Activated CD4-positive, alpha-beta T cell treated with anti-CD3 and anti-CD28 coated beads, Interleukin-2, amount 10 ng/mL, durations not matched to agents 7 days and 5 days (primary cell): ENCODE measurements around the gene LTV1. TPM values are rescaled to one million over a fixed set of nuclear protein-coding genes. Genes with fewer than 3 reads are reported as not detected.

Experiments used
- CTCF ChIA-PET: fragments of 350-600 bp; sonication (Branson Sonifier 250); formaldehyde crosslinking; loops from one replicate; lab custom pipeline; 2021; ENCODE audit warnings: antibody characterized with exemption; lab: Charles Lee
- POLR2A ChIA-PET: fragments of 350-600 bp; sonication (Branson Sonifier 250); formaldehyde crosslinking; loops from one replicate; lab custom pipeline; 2021; ENCODE audit warnings: antibody characterized with exemption; lab: Charles Lee
- DNase-seq: peaks from one replicate; pipeline ENCODE4 v3.0.0-alpha.2; 2020
- H3K27ac Mint-ChIP-seq: one replicate; pipeline ENCODE4 v1.8.0; 2021; ENCODE audit warnings: mild to moderate bottlenecking, moderate library complexity, mixed read lengths
- H3K27me3 Mint-ChIP-seq: one replicate; pipeline ENCODE4 v1.8.0; 2021; ENCODE audit warnings: mixed read lengths
- H3K36me3 Mint-ChIP-seq: one replicate; pipeline ENCODE4 v1.8.0; 2021; ENCODE audit warnings: low read depth, mixed read lengths
- H3K4me1 Mint-ChIP-seq: one replicate; pipeline ENCODE4 v1.8.0; 2021; ENCODE audit warnings: mixed read lengths
- H3K4me3 Mint-ChIP-seq: one replicate; pipeline ENCODE4 v1.8.0; 2021; ENCODE audit warnings: mild to moderate bottlenecking, moderate library complexity, mixed read lengths
- H3K9me3 Mint-ChIP-seq: one replicate; pipeline ENCODE4 v1.8.0; 2021; ENCODE audit warnings: mixed read lengths
- total RNA-seq, 2 experiments: library from RNA; stranded (reverse); gene quantifications; one replicate each; pipeline ENCODE4 v1.2.3, GENCODE V29; 2021

LTV1 gene
- total RNA-seq, 2 experiments from 2014 or later: 23.7 to 25.1 TPM

DNA sequence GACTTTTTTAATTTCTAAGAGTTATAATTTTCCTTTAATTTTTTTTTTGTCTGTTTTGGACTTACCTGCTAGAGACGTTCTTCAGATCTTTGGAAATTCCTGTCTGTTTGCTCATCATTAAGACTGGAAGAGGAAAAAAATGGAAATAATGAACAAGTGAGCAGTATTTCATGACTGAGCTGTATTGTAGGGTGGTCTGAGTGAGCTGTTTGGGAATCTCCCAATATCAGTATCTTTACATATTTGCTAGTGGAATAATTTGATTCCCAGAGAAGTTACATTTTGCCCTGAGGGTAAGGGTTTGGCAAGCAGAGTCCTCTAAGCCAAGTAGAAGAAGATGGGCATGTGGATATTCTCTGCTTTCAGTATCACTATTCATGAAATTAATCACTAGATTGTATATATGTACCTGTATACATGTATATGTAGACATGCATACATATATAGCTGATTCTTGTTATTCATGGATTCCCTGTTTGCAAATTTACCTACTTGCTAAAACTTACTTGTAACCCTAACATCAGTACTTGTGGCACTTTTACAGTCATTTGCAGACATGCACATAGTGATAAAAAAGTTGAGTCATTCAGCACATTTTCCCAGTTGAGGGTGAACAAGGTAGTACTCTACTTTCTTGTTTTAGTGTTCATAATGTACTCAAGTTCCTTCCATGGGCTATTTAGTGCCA, 34.6 kb downstream of the LTV1 start:
- Mint-ChIP-seq H3K9me3 (peaks cover 13% of the 10 kb centered on the region), H3K27ac (no peak overlapping the region), H3K27me3 (no peaks in the 10 kb centered on the region), H3K4me3 (no peak overlapping the region), H3K4me1 (peaks cover 9% of the 10 kb centered on the region), H3K36me3 (peaks cover 7% of the 10 kb centered on the region)
- DNase-seq: no peak
- ChIA-PET CTCF (no interaction called here), POLR2A (no interaction called here)

DNA sequence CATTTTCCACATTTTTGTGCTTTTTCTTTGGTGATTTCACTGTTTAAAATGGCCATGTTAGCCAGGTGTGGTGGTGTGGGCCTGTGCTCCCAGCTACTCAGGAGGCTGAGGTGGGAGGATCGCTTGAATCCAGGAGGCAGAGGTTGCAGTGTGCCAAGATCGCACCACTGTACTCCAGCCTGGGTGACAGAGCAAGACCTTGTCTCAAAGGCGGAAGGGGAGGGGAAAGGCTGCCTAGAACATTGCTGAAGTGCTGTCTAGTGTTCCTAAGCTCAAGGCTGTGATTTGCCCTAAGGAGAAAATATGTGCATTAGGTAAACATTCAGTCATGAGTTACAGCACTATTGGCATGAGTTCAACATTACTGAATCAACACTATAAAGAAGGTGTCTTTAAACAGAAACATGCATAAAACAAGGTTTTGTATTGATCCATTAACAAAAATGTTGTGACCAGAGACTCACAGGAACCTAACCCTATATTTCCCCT, 35.2 kb downstream of the LTV1 start:
- H3K27me3 Mint-ChIP-seq: no peaks in the 10 kb centered on the region
- DNase-seq: no peak
- H3K4me3 Mint-ChIP-seq: no peak overlapping the region
- peaks cover 5% of the 10 kb centered on the region for H3K36me3 Mint-ChIP-seq
- CTCF ChIA-PET: interaction anchor here (1.8 kb wide), 1 partner anchor 35 kb away, joined by 7 read pairs; the partner anchor contains the start of gene LTV1
- H3K4me1 Mint-ChIP-seq: peaks cover 3% of the 10 kb centered on the region
- peaks cover 11% of the 10 kb centered on the region for H3K9me3 Mint-ChIP-seq
- no peak overlapping the region for H3K27ac Mint-ChIP-seq
- POLR2A ChIA-PET: no interaction called here

DNA sequence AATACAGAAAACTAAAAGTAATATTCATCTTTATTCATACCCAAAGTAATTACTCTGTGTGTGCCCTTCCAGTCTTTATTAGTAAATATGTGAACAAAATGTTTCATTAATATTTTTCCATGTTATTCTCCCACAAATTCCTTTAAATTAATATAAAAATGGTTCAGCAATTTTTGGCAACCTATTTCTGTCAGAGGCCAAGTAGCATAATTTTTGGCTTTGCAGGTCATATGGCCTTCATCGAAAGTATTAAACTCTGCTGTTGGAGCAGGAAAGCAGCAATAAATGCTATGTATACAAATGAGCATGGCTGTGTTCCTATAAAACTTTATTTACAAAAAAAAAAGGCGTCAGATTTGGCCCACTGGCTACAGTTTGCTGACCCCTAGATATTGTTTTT, 37.3 kb downstream of the LTV1 start:
- H3K27me3 Mint-ChIP-seq: no peaks in the 10 kb centered on the region
- DNase-seq: no peak
- peaks cover 3% of the 10 kb centered on the region for H3K9me3 Mint-ChIP-seq
- ChIA-PET CTCF (no interaction called here), POLR2A (no interaction called here)
- no peak overlapping the region for H3K27ac Mint-ChIP-seq
- no peak overlapping the region for H3K4me3 Mint-ChIP-seq
- no peaks in the 10 kb centered on the region for H3K4me1 Mint-ChIP-seq
- no peaks in the 10 kb centered on the region for H3K36me3 Mint-ChIP-seq

DNA sequence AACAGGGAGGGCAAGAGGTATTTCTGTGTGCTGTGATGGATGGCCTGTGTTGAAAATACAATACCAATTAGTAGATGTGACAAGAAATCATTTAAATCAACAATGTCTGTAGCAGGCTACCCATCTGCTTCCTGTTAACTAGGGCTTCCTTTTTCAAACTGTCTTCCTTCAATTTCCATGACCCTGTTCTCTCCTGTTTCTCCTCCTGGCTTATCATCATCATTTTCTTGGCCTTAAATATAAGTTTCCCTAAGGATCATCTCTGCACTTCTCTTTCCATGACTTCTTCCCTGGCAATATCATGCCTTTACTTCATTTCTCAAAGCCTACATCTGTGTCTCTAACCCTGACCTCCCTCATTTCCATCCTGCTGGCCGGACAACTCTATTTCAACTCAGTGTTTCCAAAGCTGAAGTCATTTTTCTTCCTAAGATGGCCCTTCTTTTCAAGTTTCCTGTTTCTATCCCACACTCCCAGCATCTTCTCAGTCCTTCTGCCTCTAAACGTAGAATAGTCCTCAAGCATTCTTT, 39.3 kb downstream of the LTV1 start:
- H3K4me1 Mint-ChIP-seq: no peaks in the 10 kb centered on the region
- CTCF ChIA-PET: no interaction called here

DNA sequence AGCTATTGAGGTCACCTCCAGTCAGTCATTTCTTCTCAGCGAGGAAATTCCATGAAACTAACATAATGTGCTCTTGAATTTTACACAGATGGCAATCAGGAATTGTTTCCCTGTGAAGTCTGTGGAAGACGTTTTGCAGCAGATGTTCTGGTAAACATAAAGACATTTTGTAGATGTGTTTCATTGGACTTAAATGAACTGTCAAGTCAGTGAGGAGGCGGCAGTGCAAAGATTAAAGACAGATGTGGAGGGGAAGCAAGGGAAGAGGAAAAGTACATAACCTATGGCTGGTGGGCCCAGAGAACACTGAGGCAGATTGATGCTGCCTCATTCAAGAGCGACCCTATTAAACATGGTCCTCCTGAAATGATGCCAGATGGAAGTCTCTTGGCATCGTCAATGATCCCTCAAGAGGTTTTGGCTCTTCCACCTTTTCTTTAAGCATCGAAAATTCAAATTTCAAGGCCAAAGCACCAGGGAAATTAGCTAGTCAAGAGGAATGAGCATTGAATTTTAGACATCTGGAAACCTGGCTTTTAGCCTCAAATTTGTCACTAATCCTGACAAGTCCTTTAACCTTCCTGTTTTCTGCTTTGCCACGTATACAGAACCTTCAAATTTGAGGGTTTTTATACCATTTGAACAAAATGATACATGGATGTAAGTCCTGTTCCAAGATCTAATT, 41.2 kb downstream of the LTV1 start:
- Mint-ChIP-seq H3K36me3 (no peaks in the 10 kb centered on the region), H3K9me3 (peaks cover 2% of the 10 kb centered on the region), H3K4me3 (no peak overlapping the region), H3K4me1 (no peaks in the 10 kb centered on the region), H3K27me3 (peaks cover 1% of the 10 kb centered on the region), H3K27ac (no peak overlapping the region)
- CTCF ChIA-PET: interaction anchor here (0.6 to 1.6 kb wide), 3 partner anchors 20 to 248 kb away, joined by 3 to 6 read pairs (median 4); partner anchors contain the start of gene ZC2HC1B
- POLR2A ChIA-PET: no interaction called here
- no peak for DNase-seq

More for the DNA sequence above, 39.3 kb downstream of the LTV1 start:
- no peak for DNase-seq
- H3K27ac Mint-ChIP-seq: no peak overlapping the region
- peaks cover 2% of the 10 kb centered on the region for H3K9me3 Mint-ChIP-seq
- H3K27me3 Mint-ChIP-seq: no peaks in the 10 kb centered on the region
- POLR2A ChIA-PET: no interaction called here
- no peak overlapping the region for H3K4me3 Mint-ChIP-seq
- no peaks in the 10 kb centered on the region for H3K36me3 Mint-ChIP-seq

DNA sequence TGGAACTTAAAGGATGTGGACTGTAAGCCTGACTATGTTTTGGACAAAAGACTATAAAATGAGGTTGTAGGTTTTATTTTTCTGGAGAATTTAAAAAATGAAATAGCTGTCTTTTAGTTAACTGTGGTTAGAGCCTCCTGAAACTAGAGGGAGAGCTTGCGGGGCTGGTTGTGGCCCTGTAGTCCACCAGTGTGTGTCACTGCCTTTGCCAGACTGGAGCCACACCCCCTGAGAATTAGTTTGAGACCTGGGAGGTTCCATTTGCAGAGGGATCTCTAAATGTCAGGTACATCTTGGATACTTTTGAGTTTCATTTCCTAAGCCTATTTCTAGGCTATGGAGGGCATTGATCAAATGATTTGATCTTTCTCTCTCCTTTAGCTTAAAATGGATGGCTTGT, 42.0 kb downstream of the LTV1 start:
- peaks cover 2% of the 10 kb centered on the region for H3K9me3 Mint-ChIP-seq
- POLR2A ChIA-PET: no interaction called here
- DNase-seq: no peak
- H3K4me3 Mint-ChIP-seq: no peak overlapping the region
- no peaks in the 10 kb centered on the region for H3K4me1 Mint-ChIP-seq
- no peaks in the 10 kb centered on the region for H3K36me3 Mint-ChIP-seq
- peaks cover 1% of the 10 kb centered on the region for H3K27me3 Mint-ChIP-seq
- H3K27ac Mint-ChIP-seq: no peak overlapping the region
- CTCF ChIA-PET: interaction anchor here (0.6 to 1.6 kb wide), 3 partner anchors 12 to 247 kb away, joined by 3 to 6 read pairs (median 4); partner anchors contain the start of gene ZC2HC1B

DNA sequence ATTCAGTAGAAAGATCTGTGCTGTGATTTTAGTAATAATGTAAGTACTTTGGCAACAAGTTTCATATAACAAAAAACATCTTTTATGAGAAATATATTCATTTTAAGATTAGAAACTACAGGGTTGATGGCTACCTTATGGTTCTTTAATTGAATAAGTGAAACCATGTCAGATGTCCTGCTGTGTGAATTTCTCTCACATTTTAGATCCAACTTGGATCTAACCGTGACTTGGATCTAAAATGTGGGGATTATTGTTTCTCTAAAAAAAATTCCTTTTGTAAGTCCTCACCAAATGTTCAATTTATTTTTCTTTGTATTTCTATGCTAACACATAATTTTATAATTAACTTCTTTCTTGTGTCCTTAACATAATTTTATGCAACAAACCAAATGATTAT, 51.5 kb downstream of the LTV1 start:
- Mint-ChIP-seq H3K36me3 (no peaks in the 10 kb centered on the region), H3K9me3 (no peaks in the 10 kb centered on the region), H3K27me3 (no peaks in the 10 kb centered on the region), H3K4me1 (no peaks in the 10 kb centered on the region), H3K27ac (no peak overlapping the region), H3K4me3 (no peak overlapping the region)
- POLR2A ChIA-PET: no interaction called here
- DNase-seq: no peak
- CTCF ChIA-PET: no interaction called here

DNA sequence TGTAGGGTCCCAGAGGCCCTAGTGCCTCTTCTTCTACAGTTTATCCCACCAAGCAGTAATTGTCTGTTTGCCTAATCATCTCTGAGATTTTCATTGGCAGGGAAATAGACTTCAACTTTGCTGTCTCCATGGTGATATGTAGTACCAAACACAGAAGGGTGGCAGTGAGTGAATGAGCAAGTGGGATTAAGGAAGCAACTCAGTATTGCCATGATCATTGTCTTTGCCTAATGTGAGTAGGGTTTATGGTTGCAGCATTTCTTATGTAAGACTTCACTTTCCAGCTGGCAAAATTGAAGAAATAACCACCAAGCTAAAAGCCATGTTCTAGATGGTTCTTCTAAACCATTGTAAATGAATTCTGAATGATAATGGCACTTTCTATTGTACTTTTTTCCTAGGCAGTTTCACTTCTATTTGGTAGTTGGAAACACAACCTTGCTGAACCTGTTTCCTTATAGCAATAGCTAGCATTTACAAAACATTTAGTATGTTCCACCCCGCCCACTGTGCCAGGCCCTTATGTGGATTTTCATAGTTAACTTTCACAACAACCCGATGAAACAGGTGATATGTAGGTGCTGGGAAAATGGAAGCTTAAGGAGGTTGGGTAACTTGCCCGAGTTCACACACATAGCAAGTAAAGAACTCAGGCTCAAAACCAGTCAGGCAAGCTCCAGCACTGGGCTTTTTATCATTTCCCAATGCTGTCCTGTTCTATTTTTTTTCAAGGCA, 53.2 kb downstream of the LTV1 start:
- H3K27ac Mint-ChIP-seq: no peak overlapping the region
- ChIA-PET CTCF (interaction anchor here (0.6 to 1.5 kb wide), 3 partner anchors 11 to 321 kb away, joined by 3 to 4 read pairs (median 3); no protein-coding TSS in a partner anchor), POLR2A (no interaction called here)
- no peak for DNase-seq
- H3K27me3 Mint-ChIP-seq: no peaks in the 10 kb centered on the region
- no peak overlapping the region for H3K4me3 Mint-ChIP-seq
- no peaks in the 10 kb centered on the region for H3K9me3 Mint-ChIP-seq
- H3K36me3 Mint-ChIP-seq: no peaks in the 10 kb centered on the region
- no peaks in the 10 kb centered on the region for H3K4me1 Mint-ChIP-seq

DNA sequence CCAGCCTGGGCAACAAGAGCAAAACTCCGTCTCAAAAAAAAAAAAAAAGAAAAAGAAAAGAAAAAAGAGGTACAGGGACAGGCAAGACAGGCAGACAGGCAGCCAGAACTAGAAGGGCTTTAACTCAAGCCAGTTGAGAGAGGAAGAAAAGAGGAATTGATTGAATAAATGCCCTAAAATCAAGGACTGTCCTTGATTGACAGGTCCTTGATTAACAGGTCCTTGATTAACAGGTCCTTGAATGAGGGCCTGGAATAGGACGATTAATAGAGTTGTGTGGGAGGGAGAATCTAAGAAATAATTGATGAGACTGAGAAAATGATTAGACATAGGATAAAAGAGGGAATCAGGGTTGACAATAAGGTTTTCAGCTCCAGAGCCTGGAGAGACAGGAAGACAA, 57.2 kb downstream of the LTV1 start:
- H3K4me3 Mint-ChIP-seq: no peak overlapping the region
- DNase-seq: no peak
- H3K9me3 Mint-ChIP-seq: no peaks in the 10 kb centered on the region
- CTCF ChIA-PET: interaction anchor here (0.6 kb wide), 1 partner anchor 38 kb away, joined by 3 read pairs; no protein-coding TSS in a partner anchor
- no peak overlapping the region for H3K27ac Mint-ChIP-seq
- peaks cover 3% of the 10 kb centered on the region for H3K27me3 Mint-ChIP-seq
- POLR2A ChIA-PET: no interaction called here
- H3K36me3 Mint-ChIP-seq: no peaks in the 10 kb centered on the region
- peaks cover 2% of the 10 kb centered on the region for H3K4me1 Mint-ChIP-seq

DNA sequence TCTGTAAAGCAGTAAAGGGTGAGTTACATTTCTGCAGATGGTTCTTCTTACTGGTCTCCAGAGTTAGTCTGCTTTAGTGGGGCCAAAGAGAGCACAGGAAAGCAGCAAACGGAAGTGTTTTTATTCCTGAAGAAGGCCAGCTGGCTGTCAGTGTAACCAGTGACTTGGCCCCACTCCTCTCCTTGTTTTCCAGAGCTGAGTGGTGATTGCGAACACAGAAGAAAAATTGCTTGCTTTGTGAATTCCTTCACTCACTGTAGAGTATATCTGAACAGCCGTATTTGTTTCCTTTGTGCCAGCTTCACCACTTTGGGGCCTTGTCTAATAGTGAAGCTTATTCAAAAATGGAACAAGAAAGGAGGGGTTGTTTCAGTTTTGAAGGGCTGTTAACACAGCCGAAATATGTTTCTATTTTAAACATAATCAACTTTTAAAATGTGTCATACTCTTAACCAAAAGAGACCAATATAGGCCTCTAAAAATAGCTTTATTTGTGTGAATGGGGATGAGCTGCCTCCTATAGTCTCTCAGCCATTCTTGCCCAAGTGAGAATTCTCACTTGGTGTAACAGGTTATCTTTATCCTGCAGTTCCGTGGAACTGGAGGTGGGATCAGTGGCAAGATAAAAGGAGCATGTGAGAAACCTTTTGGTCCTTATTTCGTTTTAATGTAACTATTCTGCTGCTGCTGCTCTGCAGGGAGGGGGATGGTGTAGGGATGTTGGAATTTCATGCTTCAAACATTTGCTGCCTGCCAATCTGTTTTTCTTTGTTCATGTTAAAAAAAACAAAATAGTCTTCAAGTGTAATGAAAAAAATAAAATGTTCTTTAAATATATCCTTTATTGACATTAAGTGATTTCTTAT, 59.0 kb downstream of the LTV1 start:
- no peak for DNase-seq
- Mint-ChIP-seq H3K4me1 (peaks cover 2% of the 10 kb centered on the region), H3K4me3 (no peak overlapping the region), H3K27ac (no peak overlapping the region), H3K27me3 (peaks cover 3% of the 10 kb centered on the region), H3K36me3 (no peaks in the 10 kb centered on the region), H3K9me3 (no peaks in the 10 kb centered on the region)
- ChIA-PET CTCF (interaction anchor here (1.0 kb wide), 1 partner anchor 14 kb away, joined by 3 read pairs; no protein-coding TSS in a partner anchor), POLR2A (no interaction called here)

DNA sequence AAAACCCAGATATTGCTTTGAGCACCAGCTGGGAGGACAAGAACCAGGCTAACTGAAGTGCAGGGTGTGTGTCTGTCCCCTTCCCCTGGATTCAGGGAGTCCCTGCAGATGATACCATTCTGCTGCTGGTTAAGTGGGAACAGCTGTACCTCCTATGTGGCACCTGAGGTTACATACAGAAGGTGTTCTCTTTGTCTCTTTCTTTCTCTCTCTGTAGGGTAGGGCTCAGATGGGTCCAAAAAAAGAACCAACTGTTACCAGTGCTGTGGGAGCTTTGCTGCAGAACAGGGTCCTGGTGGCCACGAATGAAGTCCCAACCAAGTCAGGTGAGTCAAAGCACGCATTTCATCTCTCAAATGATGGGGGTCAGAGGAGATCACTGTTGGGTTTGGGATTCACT, 59.7 kb downstream of the LTV1 start:
- H3K4me1 Mint-ChIP-seq: peaks cover 2% of the 10 kb centered on the region
- no peak overlapping the region for H3K27ac Mint-ChIP-seq
- H3K9me3 Mint-ChIP-seq: no peaks in the 10 kb centered on the region
- ChIA-PET POLR2A (no interaction called here), CTCF (interaction anchor here (1.0 kb wide), 1 partner anchor 14 kb away, joined by 3 read pairs; no protein-coding TSS in a partner anchor)
- no peak for DNase-seq
- H3K36me3 Mint-ChIP-seq: no peaks in the 10 kb centered on the region
- H3K27me3 Mint-ChIP-seq: peaks cover 3% of the 10 kb centered on the region
- no peak overlapping the region for H3K4me3 Mint-ChIP-seq

DNA sequence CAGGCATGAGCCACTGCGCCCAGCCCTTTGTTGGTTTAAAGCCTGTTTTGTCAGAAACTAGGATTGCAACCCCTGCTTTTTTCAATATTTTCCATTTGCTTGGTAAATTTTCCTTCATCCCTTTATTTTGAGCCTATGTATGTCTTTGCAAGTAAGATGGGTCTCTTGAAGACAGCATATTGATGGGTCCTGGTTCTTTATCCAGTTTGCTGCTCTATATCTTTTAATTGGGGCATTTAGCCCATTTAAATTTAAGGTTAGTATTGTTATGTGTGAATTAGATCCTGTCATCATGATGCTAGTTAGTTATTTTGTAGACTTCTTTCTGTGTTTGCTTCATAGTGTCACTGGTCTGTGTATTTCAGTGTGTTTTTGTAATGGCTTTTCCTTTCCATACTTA, 67.9 kb downstream of the LTV1 start:
- POLR2A ChIA-PET: no interaction called here

More for the DNA sequence above, 67.9 kb downstream of the LTV1 start:
- H3K9me3 Mint-ChIP-seq: peaks cover 18% of the 10 kb centered on the region
- H3K4me1 Mint-ChIP-seq: no peaks in the 10 kb centered on the region
- no peaks in the 10 kb centered on the region for H3K27me3 Mint-ChIP-seq
- no peak overlapping the region for H3K4me3 Mint-ChIP-seq
- DNase-seq: no peak
- H3K27ac Mint-ChIP-seq: no peak overlapping the region
- CTCF ChIA-PET: no interaction called here
- H3K36me3 Mint-ChIP-seq: peaks cover 1% of the 10 kb centered on the region
